Measurements from ENCODE around the gene TPM3. TPM values are rescaled to one million over a fixed set of nuclear protein-coding genes. Genes with fewer than 3 reads are reported as not detected.

TPM3 gene
- total and polyA plus RNA-seq, 9 of the 15 experiments (the other 6 are each of a cell fraction or from before 2014, with no cell fraction given), result 202 to 604 (median 421) TPM

DNA sequence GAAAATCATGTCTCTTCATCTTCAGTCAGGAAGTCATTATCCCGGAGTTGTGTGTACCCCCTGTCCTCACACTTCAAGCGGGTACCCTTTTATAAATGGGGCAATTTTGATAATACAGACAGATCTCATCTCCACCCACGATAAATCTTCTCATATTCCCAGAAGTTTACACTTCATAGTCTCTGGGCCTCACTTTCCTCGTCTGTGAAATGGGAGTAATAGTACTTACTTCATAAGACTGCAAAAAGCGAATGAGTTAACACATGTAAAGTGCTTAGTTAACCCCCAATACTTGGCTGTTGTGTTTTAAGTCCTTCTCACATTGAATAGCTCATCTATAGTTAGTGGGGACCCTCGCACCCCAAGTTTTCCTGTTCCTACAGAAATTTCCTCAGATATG is 37.8 kb downstream of the TPM3 start (continued):
- TF ChIP-seq, protein P1, sequence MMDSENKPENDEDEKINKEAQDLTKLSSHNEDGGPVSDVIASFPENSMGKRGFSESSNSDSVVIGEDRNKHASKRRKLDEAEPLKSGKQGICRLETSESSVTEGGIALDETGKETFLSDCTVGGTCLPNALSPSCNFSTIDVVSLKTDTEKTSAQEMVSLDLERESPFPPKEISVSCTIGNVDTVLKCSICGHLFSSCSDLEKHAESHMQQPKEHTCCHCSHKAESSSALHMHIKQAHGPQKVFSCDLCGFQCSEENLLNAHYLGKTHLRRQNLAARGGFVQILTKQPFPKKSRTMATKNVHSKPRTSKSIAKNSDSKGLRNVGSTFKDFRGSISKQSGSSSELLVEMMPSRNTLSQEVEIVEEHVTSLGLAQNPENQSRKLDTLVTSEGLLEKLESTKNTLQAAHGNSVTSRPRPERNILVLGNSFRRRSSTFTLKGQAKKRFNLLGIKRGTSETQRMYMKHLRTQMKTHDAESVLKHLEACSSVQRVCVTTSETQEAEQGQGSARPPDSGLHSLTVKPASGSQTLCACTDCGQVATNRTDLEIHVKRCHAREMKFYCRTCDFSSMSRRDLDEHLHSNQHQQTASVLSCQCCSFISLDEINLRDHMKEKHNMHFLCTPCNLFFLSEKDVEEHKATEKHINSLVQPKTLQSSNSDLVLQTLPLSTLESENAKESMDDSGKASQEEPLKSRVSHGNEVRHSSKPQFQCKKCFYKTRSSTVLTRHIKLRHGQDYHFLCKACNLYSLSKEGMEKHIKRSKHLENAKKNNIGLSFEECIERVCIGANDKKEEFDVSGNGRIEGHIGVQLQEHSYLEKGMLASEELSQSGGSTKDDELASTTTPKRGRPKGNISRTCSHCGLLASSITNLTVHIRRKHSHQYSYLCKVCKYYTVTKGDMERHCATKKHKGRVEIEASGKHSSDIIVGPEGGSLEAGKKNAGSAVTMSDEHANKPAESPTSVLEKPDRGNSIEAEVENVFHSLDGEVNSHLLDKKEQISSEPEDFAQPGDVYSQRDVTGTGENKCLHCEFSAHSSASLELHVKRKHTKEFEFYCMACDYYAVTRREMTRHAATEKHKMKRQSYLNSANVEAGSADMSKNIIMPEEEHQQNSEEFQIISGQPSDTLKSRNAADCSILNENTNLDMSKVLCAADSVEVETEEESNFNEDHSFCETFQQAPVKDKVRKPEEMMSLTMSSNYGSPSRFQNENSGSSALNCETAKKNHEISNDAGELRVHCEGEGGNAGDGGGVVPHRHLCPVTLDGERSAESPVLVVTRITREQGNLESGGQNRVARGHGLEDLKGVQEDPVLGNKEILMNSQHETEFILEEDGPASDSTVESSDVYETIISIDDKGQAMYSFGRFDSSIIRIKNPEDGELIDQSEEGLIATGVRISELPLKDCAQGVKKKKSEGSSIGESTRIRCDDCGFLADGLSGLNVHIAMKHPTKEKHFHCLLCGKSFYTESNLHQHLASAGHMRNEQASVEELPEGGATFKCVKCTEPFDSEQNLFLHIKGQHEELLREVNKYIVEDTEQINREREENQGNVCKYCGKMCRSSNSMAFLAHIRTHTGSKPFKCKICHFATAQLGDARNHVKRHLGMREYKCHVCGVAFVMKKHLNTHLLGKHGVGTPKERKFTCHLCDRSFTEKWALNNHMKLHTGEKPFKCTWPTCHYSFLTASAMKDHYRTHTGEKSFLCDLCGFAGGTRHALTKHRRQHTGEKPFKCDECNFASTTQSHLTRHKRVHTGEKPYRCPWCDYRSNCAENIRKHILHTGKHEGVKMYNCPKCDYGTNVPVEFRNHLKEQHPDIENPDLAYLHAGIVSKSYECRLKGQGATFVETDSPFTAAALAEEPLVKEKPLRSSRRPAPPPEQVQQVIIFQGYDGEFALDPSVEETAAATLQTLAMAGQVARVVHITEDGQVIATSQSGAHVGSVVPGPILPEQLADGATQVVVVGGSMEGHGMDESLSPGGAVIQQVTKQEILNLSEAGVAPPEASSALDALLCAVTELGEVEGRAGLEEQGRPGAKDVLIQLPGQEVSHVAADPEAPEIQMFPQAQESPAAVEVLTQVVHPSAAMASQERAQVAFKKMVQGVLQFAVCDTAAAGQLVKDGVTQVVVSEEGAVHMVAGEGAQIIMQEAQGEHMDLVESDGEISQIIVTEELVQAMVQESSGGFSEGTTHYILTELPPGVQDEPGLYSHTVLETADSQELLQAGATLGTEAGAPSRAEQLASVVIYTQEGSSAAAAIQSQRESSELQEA (IDR thresholded peaks at IDR 0.05; ENCODE audit: low read depth), result no peak
- peak; percentile 41; the same call in 1 of the 2 replicates for TF ChIP-seq SMARCA5 (IDR thresholded peaks at IDR 0.05)
- TF ChIP-seq BCOR (IDR thresholded peaks at IDR 0.05), result peak; percentile 98
- no peak for TF ChIP-seq TAL1 (IDR thresholded peaks at IDR 0.05)
- TF ChIP-seq HDAC6 (IDR thresholded peaks at IDR 0.05; ENCODE audit: low read depth, low read length), result no peak
- TF ChIP-seq CHD4 (IDR thresholded peaks at IDR 0.05; ENCODE audit: insufficient read depth, insufficient replicate concordance, low read depth, low read length, poor library complexity, severe bottlenecking), result peak; percentile 86

Data from K562 (cell line).